ENCODE measurements around the gene APOL5.

Gene APOL5

DNA sequence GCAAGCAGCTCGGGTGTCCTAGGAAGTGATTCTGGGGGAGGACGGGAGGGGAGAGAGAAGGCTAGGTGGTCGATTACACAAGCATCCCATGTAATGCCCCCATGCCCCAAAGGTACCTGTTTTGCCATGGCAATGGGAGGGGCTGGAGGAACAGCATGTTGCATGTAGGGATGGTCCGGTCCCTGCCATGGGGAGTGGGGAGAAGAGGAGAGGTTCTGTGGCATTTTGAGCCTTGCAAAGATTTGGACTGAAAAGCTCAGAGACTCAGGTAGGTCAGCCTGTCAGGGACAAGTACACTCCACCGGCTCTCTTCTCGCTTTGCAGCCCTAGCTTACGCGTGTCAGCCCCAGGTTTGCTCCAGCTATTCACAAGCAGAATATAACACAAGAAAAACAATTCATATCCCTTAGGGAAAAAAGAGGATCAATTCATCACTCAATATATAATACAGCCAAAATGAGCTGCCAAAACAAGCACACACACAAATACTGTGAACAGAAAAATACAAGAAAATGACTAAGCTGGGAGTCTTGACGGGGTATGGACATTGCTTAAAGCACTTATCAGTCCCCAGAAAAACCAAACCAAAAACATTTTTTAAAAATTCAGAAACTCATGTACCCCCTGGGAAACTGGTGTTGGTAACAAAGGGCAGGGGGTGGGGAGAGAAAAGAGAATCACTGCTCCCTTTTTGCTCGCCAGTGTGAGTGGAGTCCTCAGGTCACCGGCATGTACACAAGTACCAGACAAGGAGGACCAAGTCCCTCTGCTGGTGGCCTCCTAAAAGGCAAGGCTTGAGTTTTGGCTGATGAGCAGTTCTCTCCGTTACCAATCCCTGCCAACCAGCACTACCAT, 21.6 kb downstream of the APOL5 start:
- no peak for FAIRE-seq
- no peak for DNase-seq (ENCODE audit: insufficient read length, low spot score)

DNA sequence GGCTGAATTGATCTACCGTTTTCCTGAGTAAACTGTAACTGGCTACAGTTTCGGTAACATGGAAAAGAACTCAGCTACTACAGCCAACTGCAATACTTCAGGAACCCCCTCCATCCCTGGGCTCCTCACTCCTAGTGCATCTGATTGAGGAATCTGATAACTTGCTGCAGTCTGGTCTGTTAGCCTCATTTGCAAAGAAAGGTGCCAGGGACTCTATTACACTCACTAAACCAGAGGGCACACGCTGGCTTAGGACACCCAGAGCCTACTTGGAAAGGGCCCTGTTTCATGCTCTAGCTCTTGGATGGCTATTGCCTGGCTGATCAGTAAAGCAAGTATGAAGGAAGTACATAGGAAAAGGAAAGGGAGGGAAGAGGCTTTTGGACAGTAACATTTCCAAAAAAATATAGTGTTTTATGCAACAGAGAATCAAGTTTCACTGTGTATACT, 22.3 kb downstream of the APOL5 start:
- FAIRE-seq: no peak
- DNase-seq (ENCODE audit: insufficient read length, low spot score): no peak

DNA sequence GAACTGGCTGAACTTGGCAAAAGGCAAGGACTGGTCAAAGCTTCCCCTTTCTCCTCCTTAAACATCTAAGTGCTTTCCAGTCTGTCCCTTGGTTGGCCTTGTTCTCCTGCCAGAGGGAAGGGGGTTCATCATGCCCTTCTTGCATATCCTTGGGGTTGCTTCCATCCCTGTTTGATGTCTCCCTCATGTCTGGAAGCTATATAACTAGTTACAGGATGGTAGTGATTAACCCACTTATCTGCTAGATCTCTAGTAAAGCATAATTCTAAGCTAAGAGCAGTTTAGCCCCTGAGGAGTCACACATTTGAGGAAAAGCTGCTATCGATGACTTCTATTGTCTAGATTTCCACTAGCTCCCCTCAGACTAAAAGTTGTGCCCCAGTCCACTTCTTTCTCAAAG, 22.9 kb downstream of the APOL5 start:
- FAIRE-seq: no peak
- DNase-seq (ENCODE audit: insufficient read length, low spot score): no peak

DNA sequence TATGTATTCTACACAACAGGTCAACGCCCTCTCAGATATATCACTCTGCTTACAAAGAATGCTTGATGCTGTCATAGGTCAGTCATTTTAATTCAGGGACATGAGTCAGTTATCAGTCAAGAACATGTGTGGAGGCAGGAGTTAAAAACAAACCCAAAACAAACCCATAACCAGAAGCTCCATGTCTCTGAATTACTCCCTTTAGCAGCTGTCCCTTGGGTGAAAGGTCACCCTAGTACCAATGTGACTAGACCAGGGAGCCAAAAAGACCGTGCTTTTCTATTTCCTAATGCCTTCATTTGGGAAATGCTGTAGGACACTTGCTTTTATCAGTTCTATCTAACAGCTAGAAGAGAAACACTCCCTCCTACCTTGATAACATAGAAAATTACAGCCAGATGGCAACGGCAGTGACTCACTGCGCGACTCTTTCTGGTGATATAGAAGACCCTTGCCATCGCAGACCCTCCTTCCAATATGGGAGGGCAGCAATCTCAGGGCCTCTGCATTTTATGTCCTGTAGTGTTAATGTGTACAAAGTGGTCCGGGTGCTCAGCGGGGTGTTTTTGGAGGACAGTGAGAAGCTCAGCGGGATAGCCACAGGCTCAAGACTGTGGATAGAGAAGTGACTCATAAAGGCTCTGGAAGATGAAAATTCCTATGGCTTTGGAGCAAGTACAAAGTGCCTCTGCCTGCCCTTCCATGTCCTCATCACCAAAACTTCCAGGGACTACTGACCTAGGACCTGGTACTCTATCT, 24.8 kb downstream of the APOL5 start:
- FAIRE-seq (no peak), DNase-seq (ENCODE audit: insufficient read length, low spot score) (peak; percentile 28)

DNA sequence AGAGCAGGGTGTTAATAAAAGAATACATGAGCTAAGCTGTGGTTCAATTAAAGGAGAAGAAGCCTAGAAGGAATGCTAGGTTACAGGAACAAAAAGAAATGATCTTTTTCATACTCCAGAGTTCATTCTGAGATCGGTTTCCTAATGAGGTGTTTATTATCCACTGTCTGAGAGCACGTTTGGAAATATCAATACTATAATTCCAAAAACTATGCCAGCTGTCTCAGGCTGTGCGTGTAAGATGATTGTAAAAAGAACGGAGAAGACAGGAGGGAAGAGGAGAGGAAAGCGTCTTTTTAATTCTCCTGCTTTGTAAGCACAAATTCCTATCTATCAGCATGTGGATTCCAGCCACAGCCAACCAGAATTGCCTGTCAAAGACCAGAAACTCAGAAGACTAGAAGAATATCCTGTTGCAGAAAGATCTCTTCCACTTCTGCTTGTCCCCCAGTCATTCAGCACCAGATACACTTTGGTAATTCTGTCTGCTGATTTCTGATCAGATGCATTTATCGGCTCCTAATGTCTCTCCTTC, 25.7 kb downstream of the APOL5 start:
- no peak for FAIRE-seq
- DNase-seq (ENCODE audit: insufficient read length, low spot score): no peak

DNA sequence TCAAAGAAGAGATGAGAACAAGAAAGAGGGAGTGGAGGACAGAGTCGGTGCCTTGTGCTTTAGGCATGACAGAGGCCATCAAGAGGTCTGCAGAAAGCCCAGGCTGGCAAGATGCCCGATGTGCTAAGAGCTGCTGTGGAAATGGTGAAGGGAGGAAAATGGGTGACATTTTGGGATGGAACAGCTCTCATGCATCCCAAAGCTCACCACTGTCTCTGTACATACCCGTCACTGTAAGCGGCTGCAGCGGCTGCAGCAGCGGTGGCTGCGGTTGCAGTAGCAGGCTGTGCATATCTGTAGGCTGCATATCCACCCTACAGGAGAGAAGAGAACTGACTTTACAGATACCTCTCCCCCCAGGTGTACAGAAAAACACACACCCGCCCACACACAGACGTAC, 28.6 kb downstream of the APOL5 start:
- FAIRE-seq: no peak

DNA sequence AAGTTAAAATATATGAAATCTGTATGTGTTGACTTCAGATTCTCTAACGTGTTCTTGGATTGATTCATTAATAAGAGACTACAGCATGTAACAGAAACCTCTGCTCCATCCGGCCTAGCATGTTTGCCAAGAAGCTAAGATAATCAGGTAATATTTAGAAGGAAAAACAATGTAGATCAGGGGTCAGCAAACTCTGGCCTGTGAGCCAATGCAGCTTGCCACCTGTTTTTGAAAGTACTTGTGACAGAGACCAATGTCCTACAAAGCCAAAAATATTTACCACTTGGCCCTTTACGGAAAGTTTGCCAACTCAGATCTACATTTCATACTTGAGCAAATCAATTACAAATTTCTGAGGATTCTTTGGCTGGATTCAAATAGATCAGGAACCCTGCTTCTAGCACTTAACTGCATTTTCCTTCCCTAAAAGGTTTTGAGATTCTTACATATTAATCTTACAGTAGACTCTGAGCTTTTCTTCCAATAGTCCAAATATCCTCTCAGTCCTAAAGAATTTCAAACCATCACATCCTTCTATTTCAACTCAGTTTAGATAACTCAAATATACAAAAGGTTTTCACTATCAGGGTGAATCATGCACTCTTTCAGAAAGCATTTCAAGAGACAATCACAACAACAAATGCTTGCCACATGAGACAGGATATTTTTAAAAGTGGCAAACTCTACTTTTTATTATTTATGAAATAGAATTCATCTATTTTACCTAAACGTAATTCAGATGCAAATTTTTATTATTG, 29.5 kb downstream of the APOL5 start:
- FAIRE-seq: no peak
- DNase-seq (ENCODE audit: insufficient read length, low spot score): no peak

More for the DNA sequence above, 28.6 kb downstream of the APOL5 start:
- DNase-seq (ENCODE audit: insufficient read length, low spot score): no peak

DNA sequence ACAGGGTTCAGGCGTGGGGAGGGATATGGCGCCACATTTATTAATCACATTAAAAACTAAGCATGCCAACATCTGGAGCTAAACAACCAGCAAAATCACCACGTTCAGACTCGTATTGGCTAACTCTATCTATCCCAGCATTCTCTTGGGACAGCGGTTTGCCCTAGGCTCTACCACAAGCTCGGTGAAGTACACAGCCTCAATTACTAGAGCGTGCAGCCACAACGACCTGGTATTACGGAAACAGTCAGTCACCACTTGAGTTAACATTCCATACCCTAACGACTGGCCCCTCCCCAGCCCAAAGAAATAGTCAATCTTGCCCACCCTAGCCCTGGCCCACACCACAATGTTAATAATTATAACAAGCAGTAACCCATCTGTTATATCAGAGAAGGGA, 32.1 kb downstream of the APOL5 start:
- DNase-seq (ENCODE audit: insufficient read length, low spot score) (no peak), FAIRE-seq (no peak)

DNA sequence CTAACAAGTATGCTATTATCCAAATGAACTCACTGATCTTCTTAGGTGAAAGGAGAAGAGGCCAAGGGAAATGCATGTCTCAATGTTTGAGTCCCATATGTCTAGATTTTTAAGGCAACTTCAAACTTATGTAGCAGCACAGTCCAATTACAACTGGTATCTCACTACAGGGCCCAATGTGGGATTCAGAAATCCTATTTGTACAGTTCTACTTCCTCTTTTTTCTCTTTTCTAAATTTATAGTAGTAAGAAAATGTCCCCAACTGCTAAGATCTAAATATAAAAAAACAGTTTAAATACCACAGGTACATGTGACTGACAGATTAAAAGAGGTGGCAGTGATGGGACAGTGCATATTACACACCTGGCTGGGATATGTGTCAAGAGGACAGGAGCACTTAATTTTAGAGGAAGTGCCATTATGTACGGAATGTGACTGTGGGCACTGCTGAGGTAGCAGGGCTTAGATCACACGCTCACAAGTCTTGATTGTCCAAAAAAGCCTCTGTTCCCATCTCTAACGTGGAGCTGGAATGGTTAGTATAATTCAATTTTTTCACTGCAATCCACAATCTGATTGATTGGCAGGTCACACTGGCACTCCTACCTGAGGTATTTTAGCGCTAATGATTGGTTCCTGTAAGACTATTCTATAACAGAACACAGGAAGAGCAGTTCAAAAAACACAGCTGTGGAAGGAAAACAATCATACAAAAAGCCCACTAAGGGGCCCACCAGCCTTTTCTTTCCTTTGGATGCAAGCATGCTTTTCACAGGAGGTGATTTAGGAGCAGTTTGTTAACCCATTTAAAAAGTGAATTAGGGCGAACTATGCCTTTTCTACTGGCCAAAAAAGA, 34.6 kb downstream of the APOL5 start:
- DNase-seq (ENCODE audit: insufficient read length, low spot score): no peak
- no peak for FAIRE-seq

DNA sequence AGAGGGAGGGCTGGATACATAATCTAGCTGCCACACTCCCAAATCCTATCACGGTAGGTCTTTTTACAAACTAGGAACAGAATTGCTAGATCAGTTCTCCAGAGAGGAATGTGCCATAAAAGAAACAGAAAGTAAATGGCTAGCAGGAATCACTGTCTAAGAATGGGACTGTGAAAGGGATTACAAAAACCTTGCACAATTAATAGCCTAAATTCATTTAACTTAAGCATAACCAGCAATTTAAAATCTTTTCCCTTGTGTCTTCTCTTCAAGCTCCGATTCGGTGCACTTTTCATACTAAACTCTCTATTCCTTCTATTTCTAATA, 35.2 kb downstream of the APOL5 start:
- no peak for DNase-seq (ENCODE audit: insufficient read length, low spot score)

DNA sequence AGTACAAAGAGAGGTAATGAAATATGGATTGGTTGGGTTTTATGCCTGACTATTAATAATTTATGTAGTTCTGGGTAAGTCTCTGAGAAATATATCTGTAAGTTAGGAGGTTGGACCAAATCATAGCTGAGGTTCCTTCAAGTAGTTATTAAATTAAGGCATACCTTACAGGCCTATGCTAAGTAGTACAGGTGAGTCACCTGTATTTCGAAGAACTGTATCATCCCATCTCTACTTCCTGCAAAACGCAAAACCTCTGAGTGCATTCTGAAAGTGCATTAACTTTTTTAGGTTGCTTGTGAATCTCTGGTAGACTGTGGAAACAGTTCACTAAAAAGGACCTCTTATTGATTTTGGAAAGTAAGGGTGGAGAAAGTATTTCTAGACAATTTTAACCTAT, 37.1 kb downstream of the APOL5 start:
- FAIRE-seq (no peak), DNase-seq (ENCODE audit: insufficient read length, low spot score) (no peak)

More for the DNA sequence above, 35.2 kb downstream of the APOL5 start:
- FAIRE-seq: no peak

DNA sequence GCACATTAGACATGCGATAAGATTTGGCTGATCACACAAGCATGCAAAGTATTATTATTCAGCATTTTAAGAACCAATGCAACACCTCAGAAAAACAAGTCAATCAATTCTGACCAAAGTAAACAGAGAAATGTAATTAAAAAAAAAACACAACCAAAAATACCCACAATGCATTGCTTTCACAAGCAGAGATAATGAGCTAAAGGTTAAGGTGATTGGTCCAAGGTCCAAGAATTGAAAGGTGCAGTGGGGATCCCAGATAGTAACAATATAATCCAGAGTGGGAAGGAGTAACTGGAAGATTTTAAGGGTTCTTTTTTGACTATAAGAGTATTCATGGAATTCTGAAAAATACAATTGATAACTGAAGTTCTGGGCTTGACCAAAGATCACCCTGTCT, 39.0 kb downstream of the APOL5 start:
- FAIRE-seq: no peak
- no peak for DNase-seq (ENCODE audit: insufficient read length, low spot score)

DNA sequence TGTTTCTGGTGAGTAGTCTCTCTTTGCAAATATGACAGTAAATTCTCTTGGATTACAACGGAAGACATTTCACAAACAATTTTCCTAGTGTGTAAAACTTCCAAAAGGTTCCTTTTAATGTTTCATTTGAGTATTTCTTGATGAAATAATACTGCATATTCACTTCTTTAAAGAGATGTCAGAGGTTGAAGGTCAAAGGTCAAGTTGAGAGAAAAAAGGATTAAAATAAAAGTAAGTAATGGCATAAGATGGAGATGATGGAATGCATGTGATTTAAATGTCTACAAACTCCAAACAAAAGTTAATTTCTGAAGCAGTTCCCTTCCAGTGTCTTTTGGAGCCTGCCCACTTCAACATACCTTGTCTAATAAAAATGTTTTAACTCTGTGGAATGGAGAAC, 40.7 kb downstream of the APOL5 start:
- FAIRE-seq: no peak
- no peak for DNase-seq (ENCODE audit: insufficient read length, low spot score)

DNA sequence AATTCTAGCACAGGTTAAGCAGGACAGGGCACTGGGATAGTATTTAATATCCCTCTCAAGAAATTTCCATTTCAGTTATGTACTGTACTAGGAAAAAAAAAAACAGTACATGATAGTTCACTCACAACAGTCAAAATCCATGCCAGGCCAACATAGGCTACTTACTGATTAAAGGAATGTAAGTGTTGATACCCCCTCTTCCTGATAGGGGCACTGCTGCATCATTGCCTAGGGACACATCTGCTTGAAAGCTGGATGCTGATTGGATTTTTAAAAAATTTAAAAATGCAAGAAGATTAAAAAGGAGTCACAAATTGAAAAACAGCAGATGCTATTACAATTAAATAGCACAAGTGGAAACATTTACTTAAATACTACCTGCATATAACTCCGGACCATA, 43.4 kb downstream of the APOL5 start:
- FAIRE-seq (no peak), DNase-seq (ENCODE audit: insufficient read length, low spot score) (no peak)

DNA sequence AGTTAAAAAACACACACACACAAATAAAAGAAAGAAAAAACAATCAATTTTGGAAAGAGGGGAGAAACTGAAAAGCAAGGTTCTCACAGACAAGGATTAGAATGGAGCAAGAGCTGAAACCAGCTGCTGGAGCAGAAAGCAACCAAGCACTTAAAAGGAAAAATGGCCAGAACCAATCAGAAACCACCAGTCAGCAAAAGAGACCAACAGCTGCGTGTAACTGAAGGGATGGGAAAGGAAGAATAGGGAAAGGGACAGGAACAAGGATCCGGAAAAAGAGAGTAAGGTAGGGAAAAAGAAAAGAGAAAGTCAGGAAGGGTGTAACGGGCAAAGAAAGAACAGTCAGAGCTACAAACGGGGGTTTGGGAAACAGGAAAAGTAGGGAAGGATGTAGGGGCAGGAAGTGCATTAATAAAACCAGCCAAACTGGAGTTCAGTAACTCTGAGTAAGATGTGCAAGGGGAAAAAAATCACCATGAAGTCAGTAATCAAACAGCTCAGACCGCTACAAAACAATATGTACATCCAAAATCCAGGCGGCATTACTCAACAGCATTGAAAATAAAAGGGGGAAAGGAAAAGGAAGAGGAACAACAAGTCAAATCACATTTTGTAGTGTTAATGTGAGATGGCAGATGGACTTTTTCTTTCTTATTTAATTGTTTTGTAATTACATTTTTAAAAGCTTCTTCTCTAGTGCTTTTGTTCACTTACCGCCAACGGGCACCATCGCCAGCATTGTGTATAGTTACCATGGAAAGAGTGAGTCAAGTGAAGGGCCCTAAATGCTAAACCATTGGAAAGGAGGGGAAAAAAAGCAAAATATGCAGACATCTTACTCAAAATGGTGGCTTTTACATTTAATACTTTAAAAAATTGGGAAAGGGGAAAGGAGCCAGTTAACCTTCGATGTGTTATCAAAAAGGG, 49.2 kb downstream of the APOL5 start:
- DNase-seq (ENCODE audit: insufficient read length, low spot score) (no peak), FAIRE-seq (no peak)

DNA sequence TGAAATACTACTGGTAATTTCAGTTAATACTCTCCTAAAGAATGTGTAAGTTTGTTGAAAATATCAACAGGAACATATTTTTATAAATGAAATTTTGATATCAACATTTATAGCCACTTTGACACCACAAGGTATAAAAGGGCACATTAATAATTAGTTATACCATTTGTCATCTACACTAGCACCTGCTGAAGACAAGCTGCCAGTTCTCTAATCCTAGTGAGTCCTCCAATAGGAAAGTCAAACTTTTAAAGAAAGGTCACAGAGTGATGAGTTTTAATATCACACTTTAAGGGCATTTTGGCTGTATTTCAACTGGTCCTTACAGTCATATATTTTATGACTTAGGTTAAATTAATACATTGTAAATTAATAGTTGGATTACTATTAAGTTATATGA, 52.3 kb downstream of the APOL5 start:
- no peak for FAIRE-seq

DNA sequence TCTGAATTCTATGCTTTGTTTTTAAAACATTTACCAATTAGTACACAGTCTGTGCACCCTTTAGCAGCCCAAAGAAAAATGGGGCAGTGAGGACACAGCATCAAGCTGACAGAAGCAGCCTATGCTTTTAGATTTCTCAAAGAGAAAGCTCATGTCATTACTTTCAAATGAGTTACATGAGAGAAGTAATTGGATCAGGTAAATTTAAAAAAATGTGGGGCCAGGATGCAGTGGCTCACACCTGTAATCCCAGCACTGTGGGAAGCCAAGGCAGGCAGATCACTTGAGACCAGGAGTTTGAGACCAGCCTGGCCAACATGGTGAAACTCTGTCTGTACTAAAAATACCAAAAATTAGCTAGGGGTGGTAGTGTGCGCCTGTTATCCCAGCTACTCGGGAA, 57.7 kb downstream of the APOL5 start:
- DNase-seq (ENCODE audit: insufficient read length, low spot score) (no peak), FAIRE-seq (no peak)

More for the DNA sequence above, 52.3 kb downstream of the APOL5 start:
- no peak for DNase-seq (ENCODE audit: insufficient read length, low spot score)

DNA sequence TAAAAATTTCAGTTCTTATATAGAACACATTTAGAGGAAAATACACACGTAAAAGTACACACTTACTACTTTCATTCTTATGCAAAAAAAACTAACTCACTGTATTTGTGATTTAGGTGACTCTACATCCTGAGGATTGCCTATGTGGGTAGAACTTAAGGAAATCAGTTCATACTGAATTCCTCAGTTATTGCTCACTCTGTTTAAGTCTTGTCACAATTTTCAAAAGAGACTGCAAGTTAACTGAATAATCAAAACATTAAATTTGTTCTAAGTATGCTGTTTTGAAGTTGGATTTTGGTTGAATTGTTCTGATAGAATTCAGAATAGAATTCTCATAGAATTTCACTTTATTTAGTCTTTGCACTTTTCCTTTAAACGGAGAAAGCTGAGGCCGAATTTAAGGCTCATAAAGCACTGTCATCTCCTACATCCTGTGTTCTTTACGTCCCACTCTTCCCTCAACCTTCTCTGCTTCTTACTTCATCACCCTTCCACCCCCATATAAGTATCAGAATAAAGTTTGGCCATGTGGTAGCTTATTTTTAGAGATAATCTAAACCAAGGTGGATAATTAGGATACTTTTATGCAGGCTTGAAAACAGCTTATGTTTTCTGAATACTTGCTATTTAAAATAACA, 59.8 kb downstream of the APOL5 start:
- DNase-seq (ENCODE audit: insufficient read length, low spot score): peak; percentile 41
- FAIRE-seq: no peak

All from HTR-8/SVneo (cell line).